ENCODE data around the gene NAXE. TPM values are rescaled to one million over a fixed set of nuclear protein-coding genes. Genes with fewer than 3 reads are reported as not detected.

The NAXE gene
- total RNA-seq, 1 experiment from 2014 or later: 96.6 TPM

DNA sequence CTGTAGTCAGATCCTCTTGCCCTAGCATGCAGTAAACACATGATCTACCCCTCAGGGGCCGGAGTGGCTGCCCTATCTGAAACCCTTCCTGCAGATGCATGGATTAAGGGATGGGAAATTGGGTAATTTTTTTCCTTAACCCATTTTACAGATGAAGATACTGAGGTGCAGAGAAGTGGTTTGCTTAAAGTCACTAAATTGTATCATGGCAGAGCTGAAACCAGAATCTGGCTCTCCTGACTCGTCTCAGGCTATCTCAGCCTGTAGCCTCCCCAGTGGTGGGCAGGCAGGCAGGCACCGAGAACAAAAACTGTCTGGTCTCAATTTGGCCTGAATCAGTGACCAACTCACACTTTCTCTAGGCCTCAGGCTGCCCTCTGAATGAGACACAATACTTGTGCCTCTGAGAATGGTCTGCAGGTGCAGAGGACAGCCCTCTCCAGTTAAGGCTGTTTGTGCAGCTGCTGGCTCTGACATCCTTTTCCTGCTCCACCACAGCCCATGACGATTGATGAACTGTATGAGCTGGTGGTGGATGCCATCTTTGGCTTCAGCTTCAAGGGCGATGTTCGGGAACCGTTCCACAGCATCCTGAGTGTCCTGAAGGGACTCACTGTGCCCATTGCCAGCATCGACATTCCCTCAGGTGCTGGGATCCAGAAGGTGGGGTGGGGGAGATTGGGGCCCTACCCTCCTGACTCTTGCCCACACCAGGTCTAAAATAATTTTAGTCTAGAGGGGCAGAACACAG lies 1.5 kb downstream of the NAXE start:
- no peak overlapping the region for H3K56ac ChIP-seq (ENCODE audit: insufficient read length, low read depth, low read length)
- no peaks in the 10 kb centered on the region for H3K27me3 ChIP-seq (ENCODE audit: insufficient read depth, low read length)
- H3K4me2 ChIP-seq (ENCODE audit: insufficient read depth, insufficient read length, low read length): peak overlapping the region; percentile 74
- no peak overlapping the region for H2AK5ac ChIP-seq (ENCODE audit: insufficient read length, low read length)
- H2BK5ac ChIP-seq (ENCODE audit: insufficient read length, low read length): no peak overlapping the region
- no peak overlapping the region for H2BK15ac ChIP-seq (ENCODE audit: low read depth, low read length)
- no peak overlapping the region for H3K18ac ChIP-seq (ENCODE audit: insufficient read length, low read depth, low read length)
- H3K9me3 Mint-ChIP-seq: no peaks in the 10 kb centered on the region
- no peaks in the 10 kb centered on the region for H3K79me1 ChIP-seq (ENCODE audit: insufficient read depth, low read depth, low read length, poor library complexity, severe bottlenecking)
- H2AFZ ChIP-seq (ENCODE audit: low read length): no peak overlapping the region
- H3K9ac ChIP-seq (ENCODE audit: extremely low read depth, insufficient read length, low read length): no peak overlapping the region
- H3K4me3 Mint-ChIP-seq: peak overlapping the region; percentile 79 to 86
- H3K27ac Mint-ChIP-seq: peak overlapping the region in 1 of 3 experiments; percentile 9; a peak in 2 of 7 replicates
- no peak overlapping the region for H2BK12ac ChIP-seq (ENCODE audit: insufficient read length, low read depth, low read length)
- H4K5ac ChIP-seq (ENCODE audit: insufficient read length, low read depth, low read length): no peak overlapping the region
- H3K9me3 ChIP-seq (ENCODE audit: control insufficient read depth, low read depth, low read length): no peaks in the 10 kb centered on the region
- H3K4me1 Mint-ChIP-seq: peaks cover 16 to 17% of the 10 kb centered on the region in 2 experiments
- H3K4ac ChIP-seq (ENCODE audit: low read depth, low read length): no peak overlapping the region
- no peaks in the 10 kb centered on the region for H3K4me1 ChIP-seq (ENCODE audit: insufficient read depth, low read length)
- no peak overlapping the region for H4K8ac ChIP-seq (replicated peaks; ENCODE audit: insufficient read length, low read depth, low read length)
- H3T11ph ChIP-seq (ENCODE audit: low read length): no peak overlapping the region
- no peaks in the 10 kb centered on the region for H3K79me2 ChIP-seq (ENCODE audit: insufficient read depth, low read length)
- TF ChIP-seq, protein P1, sequence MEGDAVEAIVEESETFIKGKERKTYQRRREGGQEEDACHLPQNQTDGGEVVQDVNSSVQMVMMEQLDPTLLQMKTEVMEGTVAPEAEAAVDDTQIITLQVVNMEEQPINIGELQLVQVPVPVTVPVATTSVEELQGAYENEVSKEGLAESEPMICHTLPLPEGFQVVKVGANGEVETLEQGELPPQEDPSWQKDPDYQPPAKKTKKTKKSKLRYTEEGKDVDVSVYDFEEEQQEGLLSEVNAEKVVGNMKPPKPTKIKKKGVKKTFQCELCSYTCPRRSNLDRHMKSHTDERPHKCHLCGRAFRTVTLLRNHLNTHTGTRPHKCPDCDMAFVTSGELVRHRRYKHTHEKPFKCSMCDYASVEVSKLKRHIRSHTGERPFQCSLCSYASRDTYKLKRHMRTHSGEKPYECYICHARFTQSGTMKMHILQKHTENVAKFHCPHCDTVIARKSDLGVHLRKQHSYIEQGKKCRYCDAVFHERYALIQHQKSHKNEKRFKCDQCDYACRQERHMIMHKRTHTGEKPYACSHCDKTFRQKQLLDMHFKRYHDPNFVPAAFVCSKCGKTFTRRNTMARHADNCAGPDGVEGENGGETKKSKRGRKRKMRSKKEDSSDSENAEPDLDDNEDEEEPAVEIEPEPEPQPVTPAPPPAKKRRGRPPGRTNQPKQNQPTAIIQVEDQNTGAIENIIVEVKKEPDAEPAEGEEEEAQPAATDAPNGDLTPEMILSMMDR (conservative IDR thresholded peaks at IDR 0.05): no peak
- no peak for DNase-seq
- H4K91ac ChIP-seq (ENCODE audit: insufficient read length, low read depth, low read length): no peak overlapping the region
- H2BK20ac ChIP-seq (ENCODE audit: low read depth, low read length, poor library complexity, severe bottlenecking): no peak overlapping the region
- no peak overlapping the region for H3K27ac ChIP-seq (ENCODE audit: insufficient read length, low read depth, low read length)
- no peak overlapping the region for H3K14ac ChIP-seq (ENCODE audit: insufficient read depth, low read length)
- no peak overlapping the region for H2BK120ac ChIP-seq (ENCODE audit: low read depth, low read length, poor library complexity, severe bottlenecking)
- H3K36me3 Mint-ChIP-seq (ENCODE audit: insufficient read depth in 1 of 3, low read depth in 3 of 3): peaks cover 23 to 58% (median 45%) of the 10 kb centered on the region in 3 experiments; a peak in 6 of 7 replicates
- no CpG with 5 or more reads among the region's 8 CpGs for WGBS (ENCODE audit: extremely low coverage, insufficient read length, low lambda C conversion rate)
- no peak overlapping the region for H3K23ac ChIP-seq (ENCODE audit: insufficient read length, low read depth, low read length)
- peaks cover 3% of the 10 kb centered on the region for H3K23me2 ChIP-seq (ENCODE audit: insufficient read length, low read depth, low read length, poor library complexity, severe bottlenecking)
- peaks cover 2% of the 10 kb centered on the region for H4K20me1 ChIP-seq (ENCODE audit: control insufficient read depth, insufficient read depth, insufficient read length)
- no peaks in the 10 kb centered on the region for H3K27me3 Mint-ChIP-seq (ENCODE audit: low read depth)

All from H9 (cell line).